Mucosa of rectum (tissue), 2 donors: Measurements from ENCODE around the gene TENT5C.

Experiments
- H3K27ac ChIP-seq, 2 donors: one replicate each; pipeline ENCODE4 v1.7.0; 2013; ENCODE audit warnings: inconsistent platforms in 2 of 2, low read depth in 2 of 2, low read length in 2 of 2
- H3K27me3 ChIP-seq, 2 donors: one replicate each; pipeline ENCODE4 v1.7.0; 2013; ENCODE audit warnings: low read length in 2 of 2; ENCODE audit not compliant: control insufficient read depth in 2 of 2, insufficient read depth in 2 of 2
- H3K36me3 ChIP-seq, 2 donors: one replicate each; pipeline ENCODE4 v1.7.0; 2013; ENCODE audit warnings: low read length in 2 of 2; ENCODE audit not compliant: control insufficient read depth in 2 of 2, insufficient read depth in 2 of 2
- H3K4me1 ChIP-seq, 2 donors: one replicate each; pipeline ENCODE4 v1.7.0; 2013; ENCODE audit warnings: low read length in 2 of 2, mild to moderate bottlenecking in 1 of 2; ENCODE audit not compliant: control insufficient read depth in 2 of 2, insufficient read depth in 2 of 2
- H3K4me3 ChIP-seq, 2 donors: one replicate each; pipeline ENCODE4 v1.7.0; 2013; ENCODE audit warnings: low read length in 2 of 2
- H3K9ac ChIP-seq, 2 donors: one replicate each; pipeline ENCODE4 v1.7.0; 2013; ENCODE audit warnings: low read length in 2 of 2, low read depth in 1 of 2, mild to moderate bottlenecking in 1 of 2
- H3K9me3 ChIP-seq, 2 donors: one replicate each; pipeline ENCODE4 v1.7.0; 2013; ENCODE audit warnings: low read length in 2 of 2; ENCODE audit not compliant: control insufficient read depth in 2 of 2
- donor health status: healthy.
- donor health status: Normal muscosa, but diverticular disease.

TENT5C gene

GRCh38 chr1:117659550-117660270 lies 53.9 kb downstream of the TENT5C start:
- peaks cover 7 to 31% of the 10 kb centered on the region in 2 donors for H3K4me1 ChIP-seq
- H3K36me3 ChIP-seq, result no peaks in the 10 kb centered on the region
- H3K27me3 ChIP-seq, result no peaks in the 10 kb centered on the region
- peak overlapping the region; percentile 51 to 77 for H3K27ac ChIP-seq
- no peak overlapping the region for H3K4me3 ChIP-seq
- H3K9ac ChIP-seq, result peak overlapping the region in 1 of 2 donors; percentile 5
- no peaks in the 10 kb centered on the region for H3K9me3 ChIP-seq

GRCh38 chr1:117660271-117660965 lies 54.6 kb downstream of the TENT5C start:
- no peaks in the 10 kb centered on the region for H3K9me3 ChIP-seq
- H3K9ac ChIP-seq, result no peak overlapping the region
- peaks cover 7 to 27% of the 10 kb centered on the region in 2 donors for H3K4me1 ChIP-seq
- H3K36me3 ChIP-seq, result no peaks in the 10 kb centered on the region
- H3K27me3 ChIP-seq, result no peaks in the 10 kb centered on the region
- no peak overlapping the region for H3K4me3 ChIP-seq
- peak overlapping the region; percentile 41 to 77 for H3K27ac ChIP-seq

DNA sequence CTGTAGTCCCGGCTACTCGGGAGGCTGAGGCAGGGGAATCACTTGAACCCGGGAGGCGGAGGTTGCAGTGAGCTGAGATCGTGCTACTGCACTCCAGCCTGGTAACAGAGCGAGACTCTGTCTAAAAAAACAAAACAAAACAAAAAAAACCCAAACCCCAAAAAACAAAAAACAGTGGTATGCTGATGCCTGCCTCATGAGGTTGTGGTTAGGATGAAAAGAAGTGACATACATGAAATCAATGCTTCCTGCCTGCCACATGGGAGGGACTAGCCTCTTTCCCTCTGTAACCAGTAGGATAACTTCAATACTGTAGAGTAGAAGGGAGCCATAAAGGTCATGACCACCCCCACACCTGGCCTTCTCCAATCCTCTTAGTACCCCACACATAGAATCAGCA lies 55.2 kb downstream of the TENT5C start:
- H3K9ac ChIP-seq, result no peak overlapping the region
- H3K9me3 ChIP-seq, result no peaks in the 10 kb centered on the region
- H3K27ac ChIP-seq, result peak overlapping the region; percentile 22 to 81
- H3K4me1 ChIP-seq, result peaks cover 7 to 29% of the 10 kb centered on the region in 2 donors
- H3K4me3 ChIP-seq, result no peak overlapping the region
- no peaks in the 10 kb centered on the region for H3K27me3 ChIP-seq
- no peaks in the 10 kb centered on the region for H3K36me3 ChIP-seq

DNA sequence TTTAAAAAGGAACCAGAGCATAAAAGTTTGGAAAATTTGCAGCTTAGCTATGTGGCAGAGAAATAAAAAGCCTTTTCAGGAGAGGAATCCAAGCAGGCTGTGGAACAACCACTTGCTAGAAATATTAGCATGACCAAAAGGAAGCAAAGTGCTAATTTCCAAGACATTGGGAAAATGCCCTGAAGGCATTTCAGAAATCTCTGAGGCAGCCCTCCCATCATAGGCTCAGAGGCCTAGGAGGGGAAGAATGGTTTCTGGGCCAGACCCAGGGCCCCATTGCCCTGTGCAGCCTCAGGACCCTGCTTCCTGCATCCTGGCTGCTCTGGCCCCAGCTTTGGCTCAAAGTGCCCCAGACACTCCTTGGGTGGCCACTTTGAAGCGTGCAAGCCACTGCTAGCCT lies 56.8 kb downstream of the TENT5C start:
- Histone ChIP-seq H3K9ac (no peak overlapping the region), H3K27me3 (no peaks in the 10 kb centered on the region), H3K27ac (peak overlapping the region; percentile 60 to 81), H3K4me3 (no peak overlapping the region), H3K4me1 (peaks cover 7 to 21% of the 10 kb centered on the region in 2 donors), H3K36me3 (no peaks in the 10 kb centered on the region), H3K9me3 (no peaks in the 10 kb centered on the region)

DNA sequence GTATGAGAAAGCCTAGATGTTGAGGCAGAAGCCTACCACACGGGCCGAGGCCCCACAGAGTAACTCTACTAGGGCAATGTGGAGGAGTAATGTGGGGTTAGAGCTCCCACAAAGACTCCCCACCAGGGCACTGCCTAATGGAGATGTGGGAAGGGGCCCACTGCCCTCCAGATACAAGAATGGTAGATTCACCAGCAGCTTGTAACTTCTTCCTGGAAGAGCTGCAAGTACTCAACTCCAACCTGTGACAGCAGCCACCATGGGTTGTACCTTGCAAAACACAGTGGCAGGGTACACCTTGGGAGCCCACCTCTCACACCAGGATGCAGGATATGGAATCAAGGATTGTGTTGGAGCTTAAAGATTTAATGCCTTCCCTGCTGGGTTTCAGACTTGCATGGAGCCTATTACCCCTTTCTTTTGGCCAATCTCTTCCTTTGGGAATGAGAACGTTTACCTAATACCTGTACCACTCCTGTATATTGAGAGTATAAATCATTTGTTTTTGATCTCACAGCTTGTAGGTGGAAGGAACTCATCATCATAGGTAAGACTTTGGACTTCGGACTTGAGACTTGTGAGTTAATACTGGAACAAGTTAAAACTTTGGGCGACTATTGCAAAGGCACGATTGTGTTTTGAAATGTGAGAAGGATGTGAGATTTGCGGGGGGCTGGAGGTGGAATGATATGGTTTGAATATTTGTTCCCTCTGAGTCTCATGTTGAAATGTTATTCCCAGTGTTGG lies 57.5 kb downstream of the TENT5C start:
- Histone ChIP-seq H3K9me3 (no peaks in the 10 kb centered on the region), H3K27me3 (no peaks in the 10 kb centered on the region), H3K27ac (peak overlapping the region; percentile 60 to 81), H3K9ac (no peak overlapping the region), H3K36me3 (no peaks in the 10 kb centered on the region), H3K4me3 (no peak overlapping the region), H3K4me1 (peaks cover 7 to 17% of the 10 kb centered on the region in 2 donors)

GRCh38 chr1:117664314-117664713 lies 58.5 kb downstream of the TENT5C start:
- Histone ChIP-seq H3K9me3 (no peaks in the 10 kb centered on the region), H3K9ac (no peak overlapping the region), H3K4me3 (no peak overlapping the region), H3K27ac (peak overlapping the region; percentile 60 to 81), H3K4me1 (peaks cover 4 to 17% of the 10 kb centered on the region in 2 donors), H3K27me3 (no peaks in the 10 kb centered on the region), H3K36me3 (no peaks in the 10 kb centered on the region)

DNA sequence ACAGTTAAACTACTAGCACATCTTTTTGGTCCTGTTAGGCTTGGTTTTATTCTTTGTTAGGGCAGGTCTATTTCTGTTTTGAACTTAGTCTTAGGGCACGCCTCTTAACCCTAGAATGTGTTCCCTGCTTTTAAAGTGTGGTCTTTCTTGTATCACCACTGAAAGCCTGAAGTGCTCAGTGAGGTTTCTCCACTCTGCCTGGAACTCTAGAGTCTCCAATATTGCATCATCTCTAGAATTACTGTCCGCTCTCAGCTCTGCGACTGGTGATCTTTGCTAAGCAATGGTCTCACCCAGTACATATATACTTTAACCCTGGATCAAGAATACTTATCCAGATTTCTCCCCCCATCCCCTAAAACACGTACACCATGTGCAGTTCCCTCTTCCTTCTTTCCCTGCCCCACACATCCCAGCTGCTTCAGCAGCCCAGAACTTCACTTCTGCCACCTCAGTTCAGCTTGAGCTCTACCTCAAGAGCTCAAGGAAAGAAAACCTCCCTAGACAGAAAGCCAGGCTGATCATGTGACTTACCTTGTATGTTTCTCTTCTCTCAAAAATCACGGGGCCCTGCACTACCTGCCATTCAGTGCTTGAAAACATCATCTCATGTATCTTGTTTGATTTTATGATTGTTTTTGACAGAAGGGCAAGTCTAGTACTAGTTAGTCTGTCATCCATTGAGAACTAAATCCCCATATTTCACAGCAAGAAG lies 59.9 kb downstream of the TENT5C start:
- Histone ChIP-seq H3K36me3 (no peaks in the 10 kb centered on the region), H3K4me1 (peaks cover 4 to 11% of the 10 kb centered on the region in 2 donors), H3K4me3 (no peak overlapping the region), H3K9me3 (no peaks in the 10 kb centered on the region), H3K27ac (peak overlapping the region; percentile 49 to 58), H3K9ac (no peak overlapping the region), H3K27me3 (no peaks in the 10 kb centered on the region)

DNA sequence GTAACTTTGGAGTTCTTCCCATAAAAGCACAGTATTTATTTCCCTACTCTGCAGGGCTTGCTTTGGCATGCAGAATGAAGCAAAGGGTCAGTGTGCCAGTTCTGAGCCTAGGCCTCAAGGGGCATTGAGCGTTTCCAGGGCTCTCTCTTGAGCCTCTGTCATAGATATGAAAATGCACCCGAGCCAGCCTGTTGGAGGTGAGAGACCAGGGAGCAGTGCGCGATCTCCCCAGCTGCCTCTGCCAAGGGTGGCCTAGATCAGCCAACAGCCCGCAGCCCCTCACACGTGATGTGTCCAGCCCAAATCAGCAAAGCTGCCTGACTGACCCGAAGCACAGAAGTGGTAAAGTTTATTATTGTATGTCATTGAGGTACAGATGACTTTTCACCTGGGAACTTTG lies 63.7 kb downstream of the TENT5C start:
- Histone ChIP-seq H3K4me3 (no peak overlapping the region), H3K27ac (no peak overlapping the region), H3K9me3 (no peaks in the 10 kb centered on the region), H3K4me1 (peaks cover 17 to 26% of the 10 kb centered on the region in 2 donors), H3K9ac (no peak overlapping the region), H3K27me3 (no peaks in the 10 kb centered on the region), H3K36me3 (no peaks in the 10 kb centered on the region)

- Histone ChIP-seq H3K27me3 (no peaks in the 10 kb centered on the region), H3K4me3 (no peak overlapping the region), H3K36me3 (no peaks in the 10 kb centered on the region), H3K9me3 (no peaks in the 10 kb centered on the region), H3K4me1 (peaks cover 26 to 27% of the 10 kb centered on the region in 2 donors), H3K27ac (no peak overlapping the region), H3K9ac (no peak overlapping the region)
Observed at GRCh38 chr1:117670976-117671780, 65.3 kb downstream of the TENT5C start.
